H1 (cell line): ENCODE measurements around the gene TBC1D22A. TPM values are rescaled to one million over a fixed set of nuclear protein-coding genes. Genes with fewer than 3 reads are reported as not detected.

Source experiments
- CTCF ChIA-PET: fragments of 300-600 bp; sonication (Branson Sonifier 250); formaldehyde crosslinking; loops from one replicate; lab custom pipeline; 2021; ENCODE audit not compliant: partially characterized antibody; lab: Charles Lee
- POLR2A ChIA-PET: fragments of 300-600 bp; sonication (Branson Sonifier 250); formaldehyde crosslinking; loops from one replicate; lab custom pipeline; 2021; ENCODE audit warnings: inconsistent platforms; ENCODE audit not compliant: partially characterized antibody; lab: Charles Lee
- DNase-seq, 2 experiments: peaks; one replicate each; pipeline versions ENCODE4 v3.0.0 to v3.0.0-alpha.2; 2010 to 2022; ENCODE audit warnings: low spot score in 2 of 2, low read depth in 1 of 2, mixed read lengths in 1 of 2
- FAIRE-seq: peaks from 2 replicates; lab custom pipeline; 2011; peaks lifted over from hg19 to GRCh38; lab: Jason Lieb, UNC
- H2AFZ ChIP-seq: 2 replicates; pipeline ENCODE4 v1.8.1; 2012; ENCODE audit warnings: low read length, inconsistent platforms
- H2AK5ac ChIP-seq: 2 replicates; pipeline ENCODE4 v1.6.1; 2013; ENCODE audit warnings: low read depth, low read length
- H2BK120ac ChIP-seq: replicated peaks from 2 replicates; pipeline ENCODE3; 2013; ENCODE audit warnings: low read depth, low read length, inconsistent platforms
- H2BK12ac ChIP-seq: 2 replicates; pipeline ENCODE4 v1.6.1; 2013; ENCODE audit warnings: low read depth, low read length
- H2BK15ac ChIP-seq: 2 replicates; pipeline ENCODE4 v1.6.1; 2013; ENCODE audit warnings: low read length
- H2BK20ac ChIP-seq: 2 replicates; pipeline ENCODE4 v1.6.1; 2013; ENCODE audit warnings: low read length
- H2BK5ac ChIP-seq: 2 replicates; pipeline ENCODE4 v1.6.1; 2013; ENCODE audit warnings: low read depth, low read length
- H3K14ac ChIP-seq: 2 replicates; pipeline ENCODE4 v1.6.1; 2013; ENCODE audit warnings: inconsistent platforms; ENCODE audit not compliant: insufficient read length
- H3K18ac ChIP-seq: 2 replicates; pipeline ENCODE4 v1.6.1; 2013; ENCODE audit warnings: low read length; ENCODE audit errors: extremely low read depth
- H3K23ac ChIP-seq: 2 replicates; pipeline ENCODE4 v1.6.1; 2013; ENCODE audit warnings: inconsistent platforms; ENCODE audit not compliant: insufficient read length
- H3K23me2 ChIP-seq: 2 replicates; pipeline ENCODE4 v1.6.1; 2013; ENCODE audit warnings: low read depth, low read length
- H3K27ac ChIP-seq: 2 replicates; pipeline ENCODE4 v1.6.1; 2011; ENCODE audit warnings: low read depth, low read length, inconsistent platforms
- H3K27me3 ChIP-seq, 4 experiments: replicated peaks in 1 of 4; 1 replicate in 1 of 4; 2 replicates in 3 of 4; pipeline versions ENCODE4 v1.6.1 to v1.8.1; 2011 to 2013; ENCODE audit warnings: low read length in 3 of 4, mild to moderate bottlenecking in 3 of 4, inconsistent platforms in 2 of 4, mixed read lengths in 2 of 4, moderate library complexity in 1 of 4; ENCODE audit not compliant: control insufficient read depth in 3 of 4, insufficient read depth in 3 of 4; ENCODE audit errors: extremely low read depth in 1 of 4
- H3K36me3 ChIP-seq, 4 experiments: 2 replicates each; pipeline versions ENCODE4 v1.6.1 to v1.8.1; 2011 to 2013; ENCODE audit warnings: mild to moderate bottlenecking in 4 of 4, low read length in 3 of 4, moderate library complexity in 2 of 4, control low read depth in 1 of 4, inconsistent platforms in 1 of 4; ENCODE audit not compliant: insufficient read depth in 4 of 4, control insufficient read depth in 2 of 4
- H3K4ac ChIP-seq: replicated peaks from 2 replicates; pipeline ENCODE3; 2013; ENCODE audit warnings: low read length, low read depth, mixed read lengths, inconsistent platforms; ENCODE audit not compliant: insufficient read length
- H3K4me1 ChIP-seq, 4 experiments: replicated peaks in 1 of 4; 1 replicate in 1 of 4; 2 replicates in 3 of 4; pipeline versions ENCODE4 v1.6.1 to v1.8.1; 2011 to 2013; ENCODE audit warnings: low read length in 3 of 4, inconsistent platforms in 2 of 4, mixed read lengths in 1 of 4; ENCODE audit not compliant: insufficient read depth in 4 of 4, control insufficient read depth in 3 of 4
- H3K4me2 ChIP-seq, 2 experiments: 2 replicates each; pipeline versions ENCODE4 v1.6.1 to v1.8.1; 2011 to 2013; ENCODE audit warnings: low read depth in 2 of 2, low read length in 2 of 2, control low read depth in 1 of 2, inconsistent platforms in 1 of 2, mild to moderate bottlenecking in 1 of 2; ENCODE audit not compliant: insufficient read depth in 1 of 2
- H3K4me3 ChIP-seq, 4 experiments: fragments of 200-600, 300-600 bp in 1 of 4; sonication (generic), shearing (Covaris generic), sonication (Bioruptor Twin) in 1 of 4; 2 replicates each; pipeline versions ENCODE4 v1.5.1 to v1.8.1; 2011 to 2016; ENCODE audit warnings: low read length in 4 of 4, low read depth in 3 of 4, control low read depth in 2 of 4, inconsistent platforms in 2 of 4, mild to moderate bottlenecking in 2 of 4, mixed read lengths in 1 of 4, moderate library complexity in 1 of 4; ENCODE audit not compliant: insufficient read depth in 2 of 4; ENCODE audit errors: extremely low read depth in 1 of 4
- H3K56ac ChIP-seq: replicated peaks from 2 replicates; pipeline ENCODE3; 2013; ENCODE audit warnings: low read depth, mild to moderate bottlenecking, mixed read lengths, low read length, inconsistent platforms; ENCODE audit not compliant: insufficient read length
- H3K79me1 ChIP-seq: 2 replicates; pipeline ENCODE4 v1.6.1; 2013; ENCODE audit warnings: low read depth, low read length, control low read depth
- H3K79me2 ChIP-seq, 2 experiments: 2 replicates each; pipeline versions ENCODE4 v1.6.1 to v1.8.1; 2012 to 2013; ENCODE audit warnings: low read length in 2 of 2, mild to moderate bottlenecking in 2 of 2, inconsistent platforms in 1 of 2; ENCODE audit not compliant: insufficient read depth in 2 of 2, control insufficient read depth in 1 of 2
- H3K9ac ChIP-seq, 4 experiments: replicated peaks in 1 of 4; 1 replicate in 1 of 4; 2 replicates in 3 of 4; pipeline versions ENCODE4 v1.6.1 to v1.8.1; 2011 to 2013; ENCODE audit warnings: low read depth in 3 of 4, low read length in 3 of 4, control low read depth in 2 of 4, mild to moderate bottlenecking in 2 of 4, moderate library complexity in 2 of 4, inconsistent platforms in 1 of 4; ENCODE audit errors: extremely low read depth in 1 of 4
- H3K9me3 ChIP-seq, 2 experiments: 2 replicates each; pipeline versions ENCODE4 v1.6.1 to v1.8.1; 2012 to 2013; ENCODE audit warnings: mild to moderate bottlenecking in 2 of 2, moderate library complexity in 2 of 2, control low read depth in 1 of 2, inconsistent platforms in 1 of 2, low read depth in 1 of 2, low read length in 1 of 2, mixed read lengths in 1 of 2; ENCODE audit not compliant: insufficient read depth in 2 of 2
- H4K20me1 ChIP-seq, 2 experiments: replicated peaks in 1 of 2; 2 replicates each; pipeline versions ENCODE3 to v1.8.1; 2011 to 2013; ENCODE audit warnings: inconsistent platforms in 2 of 2, low read length in 2 of 2, mild to moderate bottlenecking in 1 of 2; ENCODE audit not compliant: insufficient read depth in 2 of 2, control insufficient read depth in 1 of 2
- H4K5ac ChIP-seq: 2 replicates; pipeline ENCODE4 v1.6.1; 2013; ENCODE audit warnings: low read length, low read depth, mixed read lengths, inconsistent platforms; ENCODE audit not compliant: insufficient read length
- H4K8ac ChIP-seq: 2 replicates; pipeline ENCODE4 v1.8.0; 2013; ENCODE audit warnings: mild to moderate bottlenecking, moderate library complexity, low read length, inconsistent platforms; ENCODE audit not compliant: insufficient read depth; ENCODE audit errors: extremely low read depth
- H4K91ac ChIP-seq: replicated peaks from 2 replicates; pipeline ENCODE3; 2013; ENCODE audit warnings: low read length, mixed read lengths, inconsistent platforms; ENCODE audit not compliant: insufficient read length
- BACH1 ChIP-seq: IDR thresholded peaks from 2 replicates; pipeline ENCODE4 v1.6.1; 2012; ENCODE audit warnings: low read length, improper control_type of control experiment
- FOSL1 ChIP-seq: IDR thresholded peaks from 2 replicates; pipeline ENCODE4 v1.6.1; 2011; ENCODE audit warnings: mild to moderate bottlenecking, low read depth, low read length, moderate library complexity; ENCODE audit not compliant: insufficient read depth
- KDM4A ChIP-seq: IDR thresholded peaks from one replicate; pipeline ENCODE4 v1.7.1; 2012; ENCODE audit warnings: low read depth, mild to moderate bottlenecking, moderate library complexity, low read length, inconsistent platforms; ENCODE audit not compliant: severe bottlenecking
- RXRA ChIP-seq: IDR thresholded peaks from 2 replicates; pipeline ENCODE4 v1.6.1; 2011; ENCODE audit warnings: low read depth, mild to moderate bottlenecking, low read length, moderate library complexity; ENCODE audit not compliant: insufficient read depth
- TAF7 ChIP-seq: optimal IDR thresholded peaks from 2 replicates; pipeline ENCODE3; 2011; ENCODE audit warnings: low read depth, mild to moderate bottlenecking, inconsistent platforms, low read length, moderate library complexity, borderline replicate concordance
- WGBS, 2 experiments: shearing (Covaris generic) in 1 of 2; methylation state at CpG; one replicate each; pipeline versions ENCODE4 v1.1.6 to v1.1.7; 2013 to 2015; ENCODE audit warnings: low lambda C conversion rate in 2 of 2, mixed read lengths in 2 of 2, inconsistent platforms in 1 of 2, low coverage in 1 of 2, missing lambda C conversion rate in 1 of 2; ENCODE audit not compliant: insufficient replicate concordance in 2 of 2, insufficient coverage in 1 of 2, insufficient read length in 1 of 2; ENCODE audit errors: extremely low coverage in 1 of 2, missing lambda C conversion rate in 1 of 2; 5-methylcytosine and 5-hydroxymethylcytosine counted together
- polyA plus RNA-seq, 7 experiments: library from polyadenylated mRNA; depleted of rRNA in 3 of 7; stranded (reverse) in 5 of 7; unstranded in 2 of 7; fragments of >200 nt in 5 of 7; fragments of 200-250 nt in 2 of 7; gene quantifications; 1 replicate in 5 of 7; 2 replicates in 1 of 7; 4 replicates in 1 of 7; pipeline versions ENCODE4 v1.2.1 to v1.2.3, GENCODE V29; 2011 to 2013; ENCODE audit warnings: missing spikeins in 2 of 7, mixed read lengths in 2 of 7
- total RNA-seq: library from RNA; stranded (reverse); fragmentation: NEBNext Ultra II Directional; extraction: Animal tissue kit (Norgen Biotek cat#: 25700); gene quantifications from 2 replicates; pipeline ENCODE4 v1.2.1, GENCODE V29; 2021

The TBC1D22A gene
- total and polyA plus RNA-seq, 2 of the 8 experiments (the other 6 are each of a cell fraction or from before 2014, with no cell fraction given): 11.9 to 18.4 TPM

DNA sequence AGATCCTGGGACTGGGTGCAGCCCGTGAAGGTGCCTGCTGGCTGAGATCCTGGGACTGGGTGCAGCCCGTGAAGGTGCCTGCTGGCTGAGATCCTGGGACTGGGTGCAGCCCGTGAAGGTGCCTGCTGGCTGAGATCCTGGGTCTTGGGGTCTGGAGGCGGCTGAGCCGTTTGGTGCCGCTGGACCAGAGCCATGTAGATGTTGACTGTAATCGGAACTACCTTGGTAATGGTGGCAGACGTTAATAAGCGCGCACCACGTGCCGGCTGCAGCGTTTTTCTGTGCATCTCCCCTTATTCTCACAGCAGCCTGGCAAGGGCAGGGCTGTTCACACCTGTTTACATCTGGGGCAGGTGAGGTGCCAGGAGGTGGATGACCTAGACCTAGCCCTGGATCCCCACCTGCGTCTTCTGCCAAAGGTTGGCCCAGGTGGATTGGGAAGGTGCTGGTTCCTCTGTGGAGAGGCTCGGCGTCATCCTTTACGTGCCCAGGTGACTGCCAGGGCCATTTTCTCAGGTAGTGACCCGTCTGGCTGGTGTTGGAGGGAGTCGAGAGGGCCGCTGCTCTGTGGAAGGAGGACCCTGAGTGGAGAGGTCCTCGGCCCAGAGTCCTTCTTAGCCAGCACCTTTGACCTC, 382.5 kb downstream of the TBC1D22A start:
- Histone ChIP-seq H3K4me1 (no peaks in the 10 kb centered on the region; a peak in 1 of 7 replicates), H2AK5ac (no peak overlapping the region), H3K4me2 (no peak overlapping the region), H2BK120ac (no peak overlapping the region), H3K27ac (no peak overlapping the region), H3K4ac (no peak overlapping the region), H2BK5ac (0 out of 2 replicates have a peak overlapping the region, but pooled peaks have one; percentile 8), H3K9ac (no peak overlapping the region), H3K27me3 (no peaks in the 10 kb centered on the region), H2BK20ac (no peak overlapping the region), H3K18ac (no peak overlapping the region), H3K79me2 (no peaks in the 10 kb centered on the region), H2AFZ (no peak overlapping the region), H3K56ac (no peak overlapping the region), H3K36me3 (no peaks in the 10 kb centered on the region), H3K23ac (no peak overlapping the region), H4K91ac (no peak overlapping the region), H3K23me2 (peaks cover 6% of the 10 kb centered on the region; the same call in 1 of the 2 replicates), H3K14ac (no peak overlapping the region), H3K4me3 (no peak overlapping the region), H4K20me1 (peaks cover 0 to 3% of the 10 kb centered on the region in 2 experiments), H3K79me1 (no peaks in the 10 kb centered on the region), H2BK15ac (no peak overlapping the region), H2BK12ac (no peak overlapping the region), H3K9me3 (no peaks in the 10 kb centered on the region), H4K8ac (no peak overlapping the region), H4K5ac (no peak overlapping the region)
- no peak for TF ChIP-seq RXRA
- no peak for TF ChIP-seq FOSL1
- TF ChIP-seq BACH1: no peak
- no peak for TF ChIP-seq TAF7
- no peak for TF ChIP-seq KDM4A
- 92% methylated on average over 19 of the region's 21 CpGs; no CpG with 5 or more reads in 1 of the 2 experiments for WGBS, 2 experiments
- POLR2A ChIA-PET: no interaction called here
- FAIRE-seq: no peak
- no peak for DNase-seq
- CTCF ChIA-PET: interaction anchor here (1.5 kb wide), 1 partner anchor 10 kb away, joined by 4 read pairs; no protein-coding TSS in a partner anchor
